MM.1S (cell line): Measurements from ENCODE around the gene COX14.

ENCODE experiments used
- DNase-seq: peaks from one replicate; pipeline ENCODE4 v3.0.0-alpha.2; 2015
- H2AFZ ChIP-seq: fragments of 300-600 bp; sonication (generic); 2 replicates; pipeline ENCODE4 v1.6.0; 2016; ENCODE audit warnings: antibody characterized with exemption, low read length
- H3F3A ChIP-seq: fragments of 300-600 bp; sonication (generic); 2 replicates; pipeline ENCODE4 v1.6.1; 2016; ENCODE audit warnings: mild to moderate bottlenecking, antibody characterized with exemption, low read length, moderate library complexity, mixed read lengths; ENCODE audit not compliant: insufficient read depth
- H3K27ac ChIP-seq: fragments of 300-600 bp; sonication (generic); 2 replicates; pipeline ENCODE4 v1.5.1; 2016; ENCODE audit warnings: mild to moderate bottlenecking, low read length
- H3K27me3 ChIP-seq: fragments of 300-600 bp; sonication (generic); replicated peaks from 2 replicates; pipeline ENCODE4 v1.6.0; 2016; ENCODE audit warnings: low read length; ENCODE audit not compliant: insufficient read depth
- H3K36me3 ChIP-seq: fragments of 300-600 bp; sonication (generic); replicated peaks from 2 replicates; pipeline ENCODE4 v1.6.1; 2016; ENCODE audit warnings: mild to moderate bottlenecking, low read length, mixed read lengths; ENCODE audit not compliant: insufficient read depth
- H3K4me1 ChIP-seq: fragments of 300-600 bp; sonication (generic); 2 replicates; pipeline ENCODE4 v1.6.1; 2016; ENCODE audit warnings: low read length, mixed read lengths
- H3K4me2 ChIP-seq: fragments of 300-600 bp; sonication (generic); 2 replicates; pipeline ENCODE4 v1.6.0; 2016; ENCODE audit warnings: low read depth, low read length
- H3K4me3 ChIP-seq: fragments of 300-600 bp; sonication (generic); 2 replicates; pipeline ENCODE4 v1.5.1; 2016; ENCODE audit warnings: low read length, mixed read lengths
- H3K79me2 ChIP-seq: fragments of 300-600 bp; sonication (generic); 2 replicates; pipeline ENCODE4 v1.6.1; 2016; ENCODE audit warnings: mixed run types, low read length, mixed read lengths
- H3K9ac ChIP-seq: fragments of 300-600 bp; sonication (generic); 2 replicates; pipeline ENCODE4 v1.6.1; 2016; ENCODE audit warnings: low read length, mixed read lengths
- H3K9me2 ChIP-seq: fragments of 300-600 bp; sonication (generic); replicated peaks from 2 replicates; pipeline ENCODE4 v1.6.1; 2016; ENCODE audit warnings: mild to moderate bottlenecking, low read length, mixed read lengths; ENCODE audit not compliant: insufficient read depth
- H3K9me3 ChIP-seq: fragments of 300-600 bp; sonication (generic); replicated peaks from 2 replicates; pipeline ENCODE4 v1.6.1; 2016; ENCODE audit warnings: mild to moderate bottlenecking, low read length, mixed read lengths; ENCODE audit not compliant: insufficient read depth
- H4K20me1 ChIP-seq: fragments of 300-600 bp; sonication (generic); 2 replicates; pipeline ENCODE4 v1.6.1; 2016; ENCODE audit warnings: mild to moderate bottlenecking, low read length, moderate library complexity, mixed read lengths; ENCODE audit not compliant: insufficient read depth
- EZH2 ChIP-seq: fragments of 300-600 bp; sonication (generic); optimal IDR thresholded peaks from 2 replicates; pipeline ENCODE3; 2017; ENCODE audit warnings: low read depth, mild to moderate bottlenecking, antibody characterized with exemption, low read length, mixed read lengths
- EZH2phosphoT487 ChIP-seq: fragments of 300-600 bp; sonication (generic); IDR thresholded peaks from 2 replicates; pipeline ENCODE4 v1.6.1; 2018; ENCODE audit warnings: antibody characterized with exemption, low read length
- TF ChIP-seq, protein P1 (sequence below): fragments of 300-600 bp; sonication (generic); IDR thresholded peaks from 2 replicates; pipeline ENCODE4 v1.5.1; 2016; ENCODE audit warnings: antibody characterized with exemption, low read length, mixed read lengths

COX14 gene

DNA sequence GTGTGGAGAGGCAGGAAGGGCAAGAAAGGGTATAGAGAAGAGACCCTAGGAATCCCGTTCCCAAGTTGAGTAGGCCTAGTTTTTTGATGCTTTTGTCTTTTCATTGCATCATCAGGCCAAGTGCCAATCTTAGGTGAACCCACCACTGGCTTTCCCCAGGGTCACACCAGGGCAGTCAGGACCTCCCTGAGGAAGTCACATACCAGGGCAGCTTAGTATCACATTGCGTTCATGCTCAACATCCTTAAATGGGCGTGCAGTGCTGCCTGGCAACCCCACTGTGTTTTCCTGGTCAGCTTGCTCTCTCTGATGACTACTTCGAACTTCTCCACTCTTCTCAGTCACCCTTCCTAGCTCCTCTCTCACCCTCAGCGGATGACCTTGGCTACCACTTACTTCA is 45.6 kb upstream of the COX14 start:
- Histone ChIP-seq H3K4me2 (no peak overlapping the region), H3K9me3 (no peaks in the 10 kb centered on the region), H3F3A (no peaks in the 10 kb centered on the region), H3K27me3 (no peaks in the 10 kb centered on the region; the same call in 1 of the 2 replicates), H4K20me1 (no peaks in the 10 kb centered on the region), H3K9ac (no peak overlapping the region), H2AFZ (no peak overlapping the region), H3K4me1 (no peaks in the 10 kb centered on the region), H3K79me2 (no peaks in the 10 kb centered on the region), H3K36me3 (no peaks in the 10 kb centered on the region), H3K4me3 (no peak overlapping the region), H3K9me2 (no peaks in the 10 kb centered on the region), H3K27ac (no peak overlapping the region)
- no peak for TF ChIP-seq EZH2
- TF ChIP-seq, protein P1, sequence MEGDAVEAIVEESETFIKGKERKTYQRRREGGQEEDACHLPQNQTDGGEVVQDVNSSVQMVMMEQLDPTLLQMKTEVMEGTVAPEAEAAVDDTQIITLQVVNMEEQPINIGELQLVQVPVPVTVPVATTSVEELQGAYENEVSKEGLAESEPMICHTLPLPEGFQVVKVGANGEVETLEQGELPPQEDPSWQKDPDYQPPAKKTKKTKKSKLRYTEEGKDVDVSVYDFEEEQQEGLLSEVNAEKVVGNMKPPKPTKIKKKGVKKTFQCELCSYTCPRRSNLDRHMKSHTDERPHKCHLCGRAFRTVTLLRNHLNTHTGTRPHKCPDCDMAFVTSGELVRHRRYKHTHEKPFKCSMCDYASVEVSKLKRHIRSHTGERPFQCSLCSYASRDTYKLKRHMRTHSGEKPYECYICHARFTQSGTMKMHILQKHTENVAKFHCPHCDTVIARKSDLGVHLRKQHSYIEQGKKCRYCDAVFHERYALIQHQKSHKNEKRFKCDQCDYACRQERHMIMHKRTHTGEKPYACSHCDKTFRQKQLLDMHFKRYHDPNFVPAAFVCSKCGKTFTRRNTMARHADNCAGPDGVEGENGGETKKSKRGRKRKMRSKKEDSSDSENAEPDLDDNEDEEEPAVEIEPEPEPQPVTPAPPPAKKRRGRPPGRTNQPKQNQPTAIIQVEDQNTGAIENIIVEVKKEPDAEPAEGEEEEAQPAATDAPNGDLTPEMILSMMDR, result no peak
- TF ChIP-seq EZH2phosphoT487, result no peak
- DNase-seq, result no peak

- Histone ChIP-seq H3K79me2 (no peaks in the 10 kb centered on the region), H3K4me2 (no peak overlapping the region), H3K4me1 (no peaks in the 10 kb centered on the region), H3K9me3 (no peaks in the 10 kb centered on the region), H2AFZ (no peak overlapping the region), H3K4me3 (no peak overlapping the region), H4K20me1 (no peaks in the 10 kb centered on the region), H3K36me3 (no peaks in the 10 kb centered on the region), H3K9me2 (no peaks in the 10 kb centered on the region), H3K9ac (no peak overlapping the region), H3F3A (no peaks in the 10 kb centered on the region), H3K27ac (no peak overlapping the region), H3K27me3 (no peaks in the 10 kb centered on the region)
- TF ChIP-seq EZH2phosphoT487, result no peak
- TF ChIP-seq, protein P1, result no peak
- TF ChIP-seq EZH2, result no peak
- no peak for DNase-seq
Observed at GRCh38 chr12:50069069-50069468, 43.0 kb upstream of the COX14 start.

DNA sequence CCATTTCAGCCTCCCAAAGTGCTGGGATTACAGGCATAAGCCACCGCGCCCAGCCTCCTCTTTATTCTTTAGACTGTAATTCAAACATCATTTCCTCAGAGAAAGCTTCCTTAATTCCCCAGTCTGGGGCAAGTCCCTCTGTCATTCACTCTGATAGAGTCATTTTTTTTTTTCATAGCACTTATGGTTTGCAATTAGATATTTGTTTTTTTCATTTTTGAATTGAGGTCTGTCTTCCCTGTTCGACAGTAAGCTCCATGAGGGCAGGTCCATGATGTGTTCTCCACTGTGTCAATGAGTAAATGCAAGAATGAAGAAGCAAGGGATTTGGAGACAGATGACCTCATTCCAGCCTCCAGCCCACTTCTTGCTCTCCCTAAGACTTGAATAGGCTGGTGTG is 42.5 kb upstream of the COX14 start:
- H3K27me3 ChIP-seq, result no peaks in the 10 kb centered on the region
- H3K4me2 ChIP-seq, result no peak overlapping the region
- no peak overlapping the region for H3K27ac ChIP-seq
- DNase-seq, result no peak
- H4K20me1 ChIP-seq, result no peaks in the 10 kb centered on the region
- H3F3A ChIP-seq, result no peaks in the 10 kb centered on the region
- H3K4me1 ChIP-seq, result no peaks in the 10 kb centered on the region
- H3K9me2 ChIP-seq, result no peaks in the 10 kb centered on the region
- H2AFZ ChIP-seq, result no peak overlapping the region
- no peak overlapping the region for H3K4me3 ChIP-seq
- no peaks in the 10 kb centered on the region for H3K36me3 ChIP-seq
- H3K9me3 ChIP-seq, result no peaks in the 10 kb centered on the region
- TF ChIP-seq EZH2phosphoT487 (no peak), EZH2 (no peak)
- TF ChIP-seq, protein P1, result no peak
- H3K79me2 ChIP-seq, result no peaks in the 10 kb centered on the region
- no peak overlapping the region for H3K9ac ChIP-seq
